GM21381 (cell line): ENCODE data around the gene GOLM1.

Source experiments
- ATAC-seq: cut with Tn5 transposase; IDR thresholded peaks from one replicate; pipeline ENCODE4 v1.9.1; 2021; ENCODE audit warnings: mild to moderate bottlenecking, moderate library complexity; ENCODE audit not compliant: unreplicated experiment

Gene GOLM1

DNA sequence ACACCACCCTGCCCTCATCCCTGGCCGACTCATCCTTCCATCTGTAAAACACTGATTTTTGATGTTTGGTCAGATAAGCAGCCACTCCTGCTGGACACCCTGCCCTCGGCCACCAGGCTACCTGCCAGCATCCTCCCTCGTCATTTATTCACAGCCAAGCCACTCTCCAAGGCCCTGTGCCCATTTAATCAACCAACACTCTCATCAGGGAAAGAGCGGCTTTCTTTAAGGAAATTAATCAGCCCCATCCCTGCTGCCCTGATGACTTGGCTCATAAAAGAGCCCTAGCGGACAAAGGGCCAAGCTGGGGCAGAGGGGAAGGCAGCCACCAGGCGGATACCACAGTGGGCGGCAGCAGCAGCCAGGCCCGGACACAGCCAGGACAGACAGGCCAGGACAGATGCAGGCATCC lies 52.4 kb downstream of the GOLM1 start:
- no peak for ATAC-seq

DNA sequence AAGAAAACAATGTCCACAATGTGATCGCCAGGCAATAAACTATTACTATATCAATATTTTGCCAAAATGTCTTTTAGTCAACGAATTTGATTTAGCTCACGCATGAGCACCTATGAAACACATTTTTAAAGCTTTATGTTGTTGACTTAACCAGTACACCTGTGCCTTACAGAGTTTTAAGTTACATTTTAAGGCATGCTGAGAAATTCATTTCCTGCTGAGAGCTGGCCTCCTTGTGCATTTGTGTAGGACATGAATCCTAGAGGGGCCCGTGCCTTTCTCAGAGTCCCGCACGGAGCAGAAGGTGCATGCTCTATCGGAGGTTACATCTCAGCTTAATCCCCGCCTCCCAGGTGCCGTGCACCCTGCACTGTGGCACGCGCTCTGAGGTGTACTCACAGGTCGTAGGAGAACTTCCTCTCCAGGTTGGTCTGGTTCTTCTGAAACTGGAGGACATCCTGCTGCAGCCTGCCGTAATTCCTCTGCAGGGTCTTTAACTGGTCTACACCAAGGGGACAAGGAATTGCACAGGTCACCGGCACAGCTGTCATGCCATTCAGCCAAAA lies 53.2 kb downstream of the GOLM1 start:
- no peak for ATAC-seq

DNA sequence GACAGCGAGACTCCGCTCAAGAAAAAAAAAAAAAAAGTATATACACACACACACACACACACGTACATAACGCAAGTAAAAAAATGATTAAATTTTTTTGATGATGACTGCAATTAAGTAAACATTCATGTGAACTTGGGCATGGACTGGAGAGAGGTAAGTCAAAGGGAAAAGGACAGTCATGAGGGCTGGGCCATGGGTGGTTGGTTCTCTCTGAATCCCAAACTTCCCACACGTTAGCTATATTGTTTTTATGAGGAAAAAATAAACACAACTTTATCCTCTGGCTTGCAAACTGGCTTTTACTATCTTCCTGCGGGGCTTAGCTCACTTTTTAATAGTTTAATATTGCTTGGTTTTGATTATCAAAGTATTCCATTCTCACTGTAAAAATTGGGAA lies 53.7 kb downstream of the GOLM1 start:
- no peak for ATAC-seq

DNA sequence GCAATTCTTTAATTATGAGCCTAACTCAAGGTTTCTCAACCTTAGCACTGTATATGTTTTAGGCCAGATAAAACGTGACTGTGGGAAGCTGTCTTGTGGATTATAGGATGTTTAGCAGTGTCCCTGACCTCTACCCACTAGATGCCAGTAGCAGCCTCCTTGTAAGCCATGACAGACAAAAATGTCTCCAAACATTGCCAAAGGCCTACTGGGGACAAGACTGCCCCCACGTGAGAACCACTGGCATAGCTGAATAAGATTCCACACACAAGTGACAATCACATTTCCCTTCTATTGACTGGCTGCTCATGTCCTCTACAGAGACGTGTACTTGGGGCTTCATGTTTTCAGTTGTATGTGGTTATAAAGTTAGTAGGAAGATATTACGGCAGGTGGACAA lies 55.4 kb downstream of the GOLM1 start:
- ATAC-seq: no peak

DNA sequence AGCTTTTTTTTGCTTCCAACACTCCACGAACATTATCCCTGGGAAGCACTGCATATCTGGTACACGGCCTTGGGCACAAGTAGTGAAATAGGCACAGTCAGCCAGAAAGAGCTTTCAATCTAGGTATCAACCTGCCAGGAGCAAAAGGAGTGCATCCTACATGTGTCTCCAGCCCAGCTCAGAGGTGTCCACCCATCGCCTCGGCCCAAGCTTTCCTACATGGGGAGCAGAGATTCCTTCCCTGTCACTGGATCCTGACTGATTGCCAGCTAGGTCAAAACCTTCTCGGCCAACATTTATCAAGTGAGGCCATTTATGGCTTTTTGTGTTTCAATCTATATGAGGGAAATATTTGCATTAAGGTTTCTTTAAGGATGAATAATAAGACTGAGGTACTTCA lies 55.8 kb downstream of the GOLM1 start:
- no peak for ATAC-seq

DNA sequence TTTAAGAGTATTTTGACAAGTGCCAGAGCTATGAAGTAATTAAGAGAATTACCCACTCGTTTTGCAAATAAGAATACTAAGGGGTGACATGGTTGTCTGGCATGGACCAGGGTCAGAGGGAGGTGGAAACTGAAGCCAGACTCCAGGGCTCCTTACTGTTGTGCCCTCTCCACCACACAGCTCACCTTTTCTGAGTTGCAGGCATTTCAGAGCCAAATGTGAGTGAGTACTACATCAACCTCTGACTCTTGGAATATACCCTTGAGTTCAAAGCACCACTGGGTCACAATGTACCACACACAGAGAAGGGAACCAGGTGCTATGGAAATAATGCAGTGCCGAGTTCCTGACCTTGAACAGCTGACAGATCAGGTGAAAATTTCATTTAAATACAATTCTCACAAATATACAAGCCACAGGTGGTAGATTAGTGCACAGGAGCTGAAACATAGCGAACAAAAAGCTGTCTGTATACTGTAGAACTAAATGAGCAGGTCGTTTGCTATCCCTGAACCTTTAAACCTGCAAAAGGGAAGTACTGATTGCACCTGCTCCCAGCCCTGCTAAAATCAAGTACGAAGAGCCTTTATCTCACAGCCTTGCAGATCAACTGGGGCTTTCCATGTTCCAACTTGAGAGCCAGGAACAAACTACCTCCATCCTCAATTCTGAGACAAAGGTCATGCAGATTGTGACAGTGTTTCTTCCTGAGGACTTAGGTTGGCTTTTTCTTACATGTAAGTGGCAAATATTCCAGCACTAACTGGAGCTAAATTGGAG lies 57.0 kb downstream of the GOLM1 start:
- no peak for ATAC-seq

DNA sequence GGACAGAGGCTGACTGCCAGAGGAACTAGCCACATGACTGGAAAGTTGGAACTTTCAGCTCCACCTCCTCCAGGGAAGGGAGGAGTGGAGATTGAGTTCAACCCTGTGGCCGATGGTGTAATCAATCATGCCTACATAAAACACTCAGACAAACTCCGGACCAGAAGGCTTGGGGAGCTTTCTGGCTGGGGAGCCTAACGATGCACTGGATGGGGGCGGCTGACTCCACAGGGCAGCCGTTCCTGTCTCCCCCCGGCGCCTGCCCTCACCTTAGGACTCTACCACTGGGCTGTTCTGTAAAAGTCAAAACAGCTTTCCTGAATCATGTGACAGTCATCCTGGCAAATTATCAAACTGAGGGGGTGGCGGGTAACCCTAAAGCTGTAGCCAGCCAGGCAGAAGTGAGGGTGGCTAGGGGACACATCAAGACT lies 58.0 kb downstream of the GOLM1 start:
- no peak for ATAC-seq

DNA sequence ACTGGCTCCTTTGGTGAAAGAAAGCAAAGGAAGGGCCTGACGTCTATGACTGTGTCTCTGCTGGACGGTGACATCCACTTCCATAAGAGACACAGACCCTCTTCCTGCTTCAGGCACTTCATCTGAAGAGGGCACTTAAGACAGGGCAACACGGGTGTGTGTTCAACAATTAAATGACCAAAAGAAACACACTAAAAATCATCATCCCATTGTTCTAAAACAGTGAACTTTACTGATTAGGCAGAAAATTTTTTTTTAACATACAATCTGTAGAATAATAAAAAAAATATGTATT lies 58.5 kb downstream of the GOLM1 start:
- ATAC-seq: no peak

DNA sequence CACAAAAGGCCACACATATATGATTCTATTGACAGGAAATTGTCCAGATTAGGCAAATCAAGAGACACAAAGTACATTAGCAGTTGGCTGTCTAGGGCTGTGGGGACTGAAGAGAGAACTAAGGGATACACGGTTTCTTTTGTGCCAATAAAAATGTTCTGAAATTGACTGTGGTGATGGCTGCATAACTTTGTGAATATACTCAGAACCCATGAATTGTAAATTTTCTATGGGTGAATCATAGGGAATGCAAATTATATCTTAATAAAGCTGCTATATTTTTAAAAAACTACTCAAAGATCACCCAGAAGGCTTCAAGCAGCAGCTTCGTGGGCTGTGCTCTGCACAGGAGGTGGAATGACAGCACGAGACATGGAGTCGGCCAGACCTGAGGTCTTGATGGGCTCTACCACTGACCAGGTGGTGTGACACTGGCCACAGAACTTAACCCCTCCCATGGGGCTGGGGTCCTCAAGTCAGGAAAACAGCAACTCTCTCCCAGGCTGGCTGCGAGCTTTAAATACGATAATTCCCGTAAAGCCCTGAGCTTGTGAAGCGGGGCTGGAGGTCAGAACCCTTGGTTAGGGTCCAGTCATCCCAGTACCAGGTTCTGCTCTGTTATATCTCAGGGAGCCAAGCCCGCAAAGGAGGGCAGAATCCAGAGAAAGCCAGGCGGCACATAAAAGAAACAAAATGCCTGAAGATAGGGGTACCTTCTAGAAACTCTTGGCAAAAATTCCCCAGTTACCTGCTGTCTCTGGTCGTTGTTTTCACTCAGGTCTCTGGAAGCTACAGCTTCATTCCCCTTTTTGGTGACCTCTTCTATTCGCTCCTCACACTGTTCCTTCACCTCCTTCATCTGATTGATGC lies 59.1 kb downstream of the GOLM1 start:
- ATAC-seq: no peak

DNA sequence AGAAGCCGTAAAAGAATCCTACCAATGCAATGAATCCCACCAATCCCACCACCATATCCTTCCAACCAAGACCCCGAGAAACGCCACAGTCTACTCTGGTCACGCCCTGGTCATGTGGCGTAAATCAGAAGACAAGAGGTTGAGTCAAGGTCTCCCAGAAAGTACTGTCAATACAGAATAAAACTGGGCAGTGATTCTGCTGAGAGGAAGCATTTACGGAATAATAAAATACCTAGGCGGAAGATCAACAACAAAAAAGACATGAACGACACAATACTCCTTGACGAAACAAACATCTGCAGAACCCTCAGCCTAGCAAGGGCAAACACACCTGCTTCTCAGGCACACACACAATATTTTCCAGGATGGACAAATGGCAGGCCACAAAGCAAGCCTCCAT lies 62.8 kb downstream of the GOLM1 start:
- ATAC-seq: no peak

DNA sequence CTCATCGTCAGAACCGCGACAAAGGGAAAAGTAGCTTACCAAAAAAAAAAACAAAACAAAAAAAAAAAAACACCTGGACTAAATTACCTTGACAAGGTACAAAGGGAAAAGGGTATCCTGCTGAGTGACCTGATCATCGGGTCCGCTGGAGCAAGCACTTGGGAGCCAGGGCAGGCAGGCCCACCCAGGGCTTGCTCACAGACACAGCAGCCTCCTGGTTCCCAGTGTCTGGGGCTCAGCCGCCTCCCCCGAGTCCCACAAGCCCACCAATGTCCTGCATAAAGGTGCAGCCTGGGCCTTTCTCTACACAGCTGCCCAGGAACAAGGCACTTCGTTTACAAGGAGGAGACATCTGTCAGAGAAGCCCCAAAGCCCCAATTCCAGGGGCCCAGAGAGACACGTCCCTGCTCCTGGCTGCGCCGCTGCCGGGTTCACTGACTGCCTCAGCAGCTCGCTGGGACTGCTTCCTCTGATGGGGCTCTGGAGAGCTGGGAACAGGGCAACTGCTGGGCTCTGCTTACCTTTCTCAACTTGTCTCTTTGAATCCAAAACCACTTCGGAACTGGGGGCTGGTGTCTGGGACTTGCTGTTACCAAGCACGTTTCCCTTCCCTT lies 63.4 kb downstream of the GOLM1 start:
- ATAC-seq: no peak

DNA sequence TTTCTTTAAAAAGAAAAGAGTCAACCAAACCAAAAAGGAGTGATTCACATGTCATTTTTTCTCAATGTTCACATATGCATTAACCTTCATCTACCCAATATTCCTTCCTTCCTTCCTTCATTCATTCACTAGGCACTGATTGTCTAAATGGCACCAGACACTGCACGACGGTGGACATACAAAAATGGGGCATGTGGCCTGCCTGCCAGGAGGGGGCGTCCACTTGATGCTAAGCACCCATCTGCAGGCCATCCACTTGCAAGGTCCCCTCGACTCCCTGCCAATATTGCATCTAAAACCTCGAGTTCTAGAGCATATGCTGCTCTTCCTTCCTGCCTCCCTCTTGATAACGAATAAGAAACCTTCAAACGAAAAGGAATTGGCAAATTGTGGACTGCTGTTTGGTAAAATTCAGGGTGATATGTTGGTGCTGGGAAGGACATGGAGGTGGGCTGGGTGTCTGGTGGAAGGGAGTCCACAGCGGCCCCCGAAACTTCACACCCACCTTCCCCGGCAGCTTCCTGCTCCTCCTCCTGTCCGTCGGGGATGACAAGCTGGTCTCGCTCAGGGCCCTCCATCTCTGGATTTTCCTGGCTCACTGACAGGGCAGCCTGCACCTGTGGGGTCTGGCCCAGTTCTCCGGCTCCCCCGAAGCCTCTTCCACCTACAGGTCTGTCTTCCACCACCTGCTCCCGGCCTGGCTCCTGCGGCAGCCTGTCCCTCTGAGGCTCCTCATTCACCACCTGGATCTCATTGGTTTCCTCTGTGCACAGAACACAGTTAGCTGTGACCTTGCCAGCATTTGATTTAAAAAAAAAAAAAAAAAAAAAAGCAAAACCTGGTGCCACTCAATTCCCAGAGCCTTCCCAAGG lies 64.3 kb downstream of the GOLM1 start:
- ATAC-seq: no peak

DNA sequence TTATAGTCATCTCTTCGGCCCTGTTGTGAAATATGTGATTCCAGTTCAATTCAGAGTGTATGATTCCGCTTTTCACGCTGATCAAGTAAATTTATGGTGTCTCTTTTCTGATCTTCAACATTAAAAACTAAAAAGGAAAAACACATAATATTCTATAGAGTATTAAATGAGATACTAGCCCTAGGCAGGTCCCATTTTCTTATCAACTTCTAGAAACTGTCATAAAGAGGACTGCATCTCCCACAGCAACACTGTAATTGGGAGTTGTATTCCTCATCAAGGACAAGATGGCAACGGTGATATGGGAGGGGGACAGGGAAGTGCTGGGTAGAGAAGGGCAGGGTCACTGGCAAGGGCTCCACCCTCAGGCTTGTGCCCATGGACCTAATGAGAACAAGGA lies 71.6 kb downstream of the GOLM1 start:
- ATAC-seq: no peak

DNA sequence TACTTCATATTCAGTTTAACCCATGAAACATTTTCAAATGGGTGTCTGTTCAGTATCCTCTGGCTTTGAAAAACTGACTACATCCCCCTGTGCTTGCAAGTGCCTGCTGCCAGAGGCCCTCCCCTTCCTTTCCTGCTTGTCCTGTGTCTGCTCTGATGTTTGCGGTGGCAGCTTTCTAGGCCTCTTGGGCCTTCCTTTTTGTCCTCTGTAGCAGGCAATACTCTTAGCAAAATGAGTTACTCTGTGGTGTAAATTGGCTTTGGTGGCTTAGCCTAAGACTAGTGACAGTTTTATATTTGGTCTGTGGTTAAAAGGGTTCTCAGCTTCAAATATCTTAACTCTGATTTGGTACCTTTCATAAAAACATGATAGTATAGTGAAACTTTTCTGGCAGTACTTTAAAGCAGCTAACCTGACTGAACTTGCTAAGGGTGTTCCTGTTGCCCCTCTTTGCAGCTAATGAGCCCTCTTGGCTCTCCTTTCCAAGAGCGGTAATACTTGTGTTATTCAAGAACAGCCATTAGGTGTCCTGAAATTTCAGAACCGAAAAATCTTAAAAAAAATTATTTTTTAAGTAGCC lies 76.6 kb downstream of the GOLM1 start:
- ATAC-seq: no peak

DNA sequence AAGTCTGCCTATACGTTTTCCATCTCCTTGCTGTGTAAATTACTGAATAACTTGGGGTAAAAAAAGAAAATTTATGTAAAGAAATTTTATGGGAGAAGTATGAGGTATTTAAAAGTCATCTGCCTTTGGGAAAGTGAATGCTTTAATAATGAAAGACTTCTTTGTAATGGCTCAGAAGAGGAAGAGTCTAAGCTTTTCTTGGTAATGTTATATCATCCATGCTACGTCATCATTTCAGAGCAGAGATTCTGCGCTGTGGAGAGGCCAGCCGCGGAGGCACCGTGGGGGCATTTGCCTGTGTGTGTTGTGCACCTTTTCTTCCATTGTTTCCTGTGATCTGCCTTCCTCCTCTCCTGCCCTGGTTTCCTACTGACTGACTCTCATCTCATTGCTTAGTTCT lies 78.2 kb downstream of the GOLM1 start:
- no peak for ATAC-seq

DNA sequence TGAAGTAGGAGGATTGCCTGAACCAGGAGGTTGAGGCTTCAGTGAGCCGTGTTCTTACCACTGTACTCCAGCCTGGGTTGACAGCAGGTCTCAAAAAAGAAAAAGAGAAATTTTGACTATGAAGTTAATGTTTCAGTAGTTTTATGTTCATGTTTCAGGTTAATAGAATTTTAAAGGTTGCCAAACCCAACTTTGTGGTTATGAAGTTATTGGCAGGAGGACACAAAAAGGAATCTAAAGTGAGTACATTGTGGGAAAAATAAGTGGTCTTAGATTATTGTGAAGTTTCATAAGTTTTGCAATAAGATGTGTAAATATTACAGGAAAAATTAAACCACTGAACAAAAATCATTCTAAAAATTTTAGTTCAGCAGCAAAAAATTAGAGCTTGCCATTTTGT lies 78.6 kb downstream of the GOLM1 start:
- no peak for ATAC-seq

DNA sequence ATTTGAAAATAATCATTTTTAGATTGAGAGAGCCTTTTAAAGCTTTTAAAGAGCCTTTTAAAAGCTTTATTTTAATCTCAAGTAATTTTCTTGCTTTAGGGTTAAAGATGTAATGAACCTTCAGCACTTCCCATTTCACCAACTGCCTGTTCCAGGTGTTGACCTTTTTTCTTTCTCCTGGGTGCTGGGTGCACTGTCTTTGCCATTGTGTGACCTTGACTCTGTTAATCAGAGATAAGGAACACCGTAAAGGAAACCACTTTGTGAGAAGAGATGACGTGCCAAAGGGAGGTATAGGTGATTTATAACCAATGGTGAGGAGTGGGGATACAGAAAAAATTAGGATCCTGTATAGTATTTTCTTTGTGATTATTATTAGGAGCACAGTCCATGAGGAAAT lies 90.2 kb downstream of the GOLM1 start:
- no peak for ATAC-seq

DNA sequence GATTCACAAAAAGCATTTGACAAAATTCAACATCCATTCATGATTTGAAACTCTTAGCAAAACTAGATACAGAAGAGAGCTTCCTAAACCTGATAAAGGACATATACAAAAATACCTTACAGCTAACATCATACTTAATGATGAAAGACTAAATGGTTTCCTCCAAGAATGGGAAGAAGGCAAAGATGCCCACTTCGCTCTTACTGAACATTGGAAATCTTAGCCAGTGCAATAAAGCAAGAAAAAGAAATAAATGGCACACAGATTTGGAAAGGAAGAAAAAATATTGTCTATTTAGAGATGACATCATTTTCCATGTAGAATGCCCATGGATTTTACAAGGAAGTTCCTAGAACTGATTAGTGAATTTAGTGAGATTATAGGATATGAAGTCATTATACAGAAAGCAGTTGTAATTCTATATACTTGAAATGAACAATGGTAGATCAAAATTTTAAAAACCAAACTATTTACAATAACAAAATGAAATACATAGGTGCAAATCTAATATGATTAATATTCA lies 94.0 kb downstream of the GOLM1 start:
- ATAC-seq: no peak

DNA sequence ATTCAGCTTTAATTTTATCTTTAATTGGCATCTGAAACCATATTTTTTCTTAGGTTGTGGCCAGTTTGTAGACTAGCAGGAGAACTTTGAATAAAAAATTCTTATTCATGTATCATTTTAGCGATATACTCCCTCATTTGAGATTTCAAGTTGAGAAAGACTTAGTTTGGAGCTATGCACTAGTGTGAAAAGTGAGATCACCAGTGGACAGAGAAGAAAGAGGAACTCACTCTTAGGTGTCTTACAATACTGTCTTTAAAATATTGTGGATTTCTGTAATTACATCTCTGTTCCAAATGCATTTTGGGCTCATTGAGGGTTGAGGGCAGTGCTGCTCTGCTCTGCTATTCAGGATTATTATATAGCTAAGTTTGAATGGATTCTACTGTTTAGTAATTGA lies 103.8 kb downstream of the GOLM1 start:
- ATAC-seq: no peak

DNA sequence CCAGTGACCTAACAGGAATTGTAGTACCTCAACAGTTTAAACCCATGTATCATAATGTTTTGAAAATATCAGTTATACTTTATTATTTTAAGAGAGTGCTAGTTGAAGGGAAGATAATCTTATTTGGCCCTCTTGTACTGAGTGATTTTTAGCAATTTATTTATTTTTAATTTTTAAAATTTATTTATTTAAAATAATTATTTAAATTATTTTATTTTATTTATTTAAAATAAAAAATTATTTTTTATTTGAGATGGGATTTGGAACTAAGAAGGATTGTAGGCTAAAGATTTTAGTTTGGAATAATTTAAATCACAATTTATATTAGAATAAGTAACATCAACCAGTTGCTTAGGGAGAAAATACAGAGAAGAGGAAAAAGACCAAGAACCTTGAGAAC lies 104.3 kb downstream of the GOLM1 start:
- ATAC-seq: no peak
